K562 (cell line): ENCODE results near the gene CDKN2B-AS1. TPM values are rescaled to one million over a fixed set of nuclear protein-coding genes. Genes with fewer than 3 reads are reported as not detected.

ENCODE experiments used
- CHD7 ChIP-seq: fragments of 200-600 bp; sonication (generic); IDR thresholded peaks from one replicate; pipeline ENCODE4 v1.6.1; 2012; ENCODE audit warnings: mild to moderate bottlenecking, low read depth, low read length, inconsistent platforms
- NONO ChIP-seq, 2 experiments: fragments of 200-400 bp in 1 of 2; fragments of 450-650 bp in 1 of 2; formaldehyde crosslinking in 1 of 2; IDR thresholded peaks; 2 replicates each; pipeline ENCODE4 v1.6.1; 2017; ENCODE audit warnings: low read depth in 2 of 2, mild to moderate bottlenecking in 2 of 2, moderate library complexity in 2 of 2, low read length in 1 of 2
- SP1 ChIP-seq: sonication (generic); formaldehyde crosslinking; IDR thresholded peaks from 2 replicates; pipeline ENCODE4 v1.8.1; 2022; ENCODE audit warnings: mild to moderate bottlenecking, missing genetic modification reagents
- TFAP4 ChIP-seq: sonication (generic); formaldehyde crosslinking; IDR thresholded peaks from 2 replicates; pipeline ENCODE4 v1.8.0; 2022; ENCODE audit warnings: missing genetic modification reagents, mild to moderate bottlenecking, moderate library complexity, borderline replicate concordance
- USF1 ChIP-seq: sonication (generic); formaldehyde crosslinking; IDR thresholded peaks from 2 replicates; pipeline ENCODE4 v1.9.0; 2022; ENCODE audit warnings: mild to moderate bottlenecking, missing genetic modification reagents
- ZBTB49 ChIP-seq: sonication (generic); formaldehyde crosslinking; IDR thresholded peaks from 2 replicates; pipeline ENCODE4 v1.8.0; 2022; ENCODE audit warnings: missing genetic modification reagents, mild to moderate bottlenecking, borderline replicate concordance
- polyA plus RNA-seq, 8 experiments: library from polyadenylated mRNA; depleted of rRNA in 4 of 8; stranded (reverse) in 5 of 8; unstranded in 3 of 8; fragments of >200 nt; fragmentation: Nextera tagmentation in 2 of 8; fragmentation: Illumina TruSeq in 1 of 8; extraction: Ambion mirVana in 2 of 8; extraction: Trizol in 1 of 8; gene quantifications; 2 replicates each; pipeline versions ENCODE4 v1.2.1 to v1.2.3, GENCODE V29; 2011 to 2014; ENCODE audit warnings: inconsistent platforms in 1 of 8, missing spikeins in 1 of 8
- total RNA-seq, 7 experiments: library from RNA; depleted of rRNA in 6 of 7; stranded (reverse); fragments of >200 nt in 6 of 7; fragmentation: Illumina TruSeq in 2 of 7; extraction: Trizol in 2 of 7; gene quantifications; 2 replicates each; pipeline versions ENCODE4 v1.2.1 to v1.2.3, GENCODE V29; 2011 to 2021; ENCODE audit warnings: low replicate concordance in 1 of 7

The CDKN2B-AS1 gene
- total and polyA plus RNA-seq, 9 of the 15 experiments (the other 6 are each of a cell fraction or from before 2014, with no cell fraction given), result not detected

- TF ChIP-seq CHD7 (no peak), TFAP4 (CRISPR knock-in tag) (no peak), NONO (IDR thresholded peaks at IDR 0.05; ENCODE audit: low read depth in 2 of 2, low read length in 1 of 2) (no peak), SP1 (CRISPR knock-in tag) (no peak), ZBTB49 (CRISPR knock-in tag) (no peak), USF1 (CRISPR knock-in tag) (no peak)
These were observed 83.5 kb downstream of the CDKN2B-AS1 start (continued) for GRCh38 chr9:22078081-22078480.
